Stimulated activated CD8-positive, alpha-beta memory T cell treated with anti-CD3 and anti-CD28 coated beads, Interleukin-12 subunit alpha, Interleukin-12 subunit beta, amount 100 ng/mL, for 24 hours (primary cell): ENCODE results near the gene PIGL.
"Not testable (repeated sequence)": the region's sequence is repeated elsewhere in the genome, so short reads cannot be mapped to it uniquely, and the experiment has no call there.

Source experiments
- DNase-seq: peaks from one replicate; pipeline ENCODE4 v3.0.0-alpha.2; 2020; ENCODE audit errors: extremely low read depth

The PIGL gene

GRCh38 chr17:16306211-16306610 lies 89.2 kb downstream of the PIGL start:
- DNase-seq, result no peak

- DNase-seq, result not testable (repeated sequence)
Measured at GRCh38 chr17:16312061-16312460, 95.1 kb downstream of the PIGL start.

- no peak for DNase-seq
Measured at GRCh38 chr17:16313139-16314090, 96.4 kb downstream of the PIGL start.

GRCh38 chr17:16314189-16314588 lies 97.2 kb downstream of the PIGL start:
- DNase-seq, result no peak

GRCh38 chr17:16314859-16315258 lies 97.8 kb downstream of the PIGL start:
- DNase-seq, result no peak

- no peak for DNase-seq
Measured at GRCh38 chr17:16319969-16320368, 103.0 kb downstream of the PIGL start.

GRCh38 chr17:16322636-16323035 lies 105.6 kb downstream of the PIGL start:
- no peak for DNase-seq

GRCh38 chr17:16325964-16326363 lies 109.0 kb downstream of the PIGL start:
- no peak for DNase-seq

- no peak for DNase-seq
Measured at GRCh38 chr17:16327018-16327417, 110.0 kb downstream of the PIGL start.

GRCh38 chr17:16328997-16329396 lies 112.0 kb downstream of the PIGL start:
- no peak for DNase-seq

GRCh38 chr17:16329519-16330271 lies 112.7 kb downstream of the PIGL start:
- DNase-seq, result no peak

GRCh38 chr17:16338391-16338790 lies 121.4 kb downstream of the PIGL start:
- no peak for DNase-seq

- no peak for DNase-seq
Measured at GRCh38 chr17:16339402-16339801, 122.4 kb downstream of the PIGL start.

GRCh38 chr17:16339959-16340358 lies 122.9 kb downstream of the PIGL start:
- DNase-seq, result no peak

GRCh38 chr17:16342979-16343378 lies 126.0 kb downstream of the PIGL start:
- no peak for DNase-seq

- DNase-seq, result no peak
Measured at GRCh38 chr17:16343569-16343968, 126.6 kb downstream of the PIGL start.

GRCh38 chr17:16345565-16345964 lies 128.6 kb downstream of the PIGL start:
- DNase-seq, result no peak

- DNase-seq, result no peak
Measured at GRCh38 chr17:16346721-16347271, 129.8 kb downstream of the PIGL start.

GRCh38 chr17:16348586-16348985 lies 131.6 kb downstream of the PIGL start:
- no peak for DNase-seq

GRCh38 chr17:16349431-16349830 lies 132.4 kb downstream of the PIGL start:
- no peak for DNase-seq

GRCh38 chr17:16351831-16352230 lies 134.8 kb downstream of the PIGL start:
- no peak for DNase-seq

- DNase-seq, result no peak
Measured at GRCh38 chr17:16352303-16352666, 135.3 kb downstream of the PIGL start.
